CD4-positive, alpha-beta T cell (primary cell): ENCODE data around the gene CREG1. TPM values are rescaled to one million over a fixed set of nuclear protein-coding genes. Genes with fewer than 3 reads are reported as not detected.
A peak's percentile ranks its signal among the peaks of the same experiment; 100 is the strongest.

Source experiments
- ATAC-seq: fragments of 200-7000 bp; cut with Tn5 transposase; one replicate; pipeline ENCODE4 v1.10.0; 2022; ENCODE audit warnings: mild to moderate bottlenecking; ENCODE audit not compliant: poor library complexity
- CTCF ChIA-PET: fragments of 350-600 bp; sonication (Branson Sonifier 250); formaldehyde crosslinking; loops from one replicate; lab custom pipeline; 2021; ENCODE audit warnings: antibody characterized with exemption, inconsistent platforms; lab: Charles Lee
- POLR2A ChIA-PET: fragments of 350-600 bp; sonication (Branson Sonifier 250); formaldehyde crosslinking; loops from one replicate; lab custom pipeline; 2021; ENCODE audit warnings: antibody characterized with exemption, inconsistent platforms; lab: Charles Lee
- DNase-seq, 14 experiments: peaks; one replicate each; pipeline ENCODE4 v3.0.0-alpha.2; 2013 to 2020; ENCODE audit warnings: mixed read lengths in 2 of 14
- H3K27ac ChIP-seq, 2 donors: one replicate each; pipeline versions ENCODE4 v1.5.1 to v1.7.0; 2013; ENCODE audit warnings: low read length in 2 of 2, low read depth in 1 of 2, mild to moderate bottlenecking in 1 of 2
- H3K27me3 ChIP-seq, 2 experiments: 1 replicate in 1 of 2; 2 replicates in 1 of 2; pipeline versions ENCODE4 v1.6.1 to v1.7.0; 2013; ENCODE audit warnings: low read length in 2 of 2, control low read depth in 1 of 2, mild to moderate bottlenecking in 1 of 2, moderate library complexity in 1 of 2; ENCODE audit not compliant: insufficient read depth in 2 of 2, control insufficient read depth in 1 of 2
- H3K36me3 ChIP-seq: one replicate; pipeline ENCODE4 v1.6.1; 2013; ENCODE audit warnings: low read length, control low read depth; ENCODE audit not compliant: insufficient read depth
- H3K4me1 ChIP-seq: one replicate; pipeline ENCODE4 v1.6.1; 2013; ENCODE audit warnings: low read length, control low read depth; ENCODE audit not compliant: insufficient read depth
- H3K4me3 ChIP-seq: one replicate; pipeline ENCODE4 v1.5.1; 2013; ENCODE audit warnings: mild to moderate bottlenecking, low read length, moderate library complexity
- H3K9me3 ChIP-seq, 2 experiments: 1 replicate in 1 of 2; 2 replicates in 1 of 2; pipeline versions ENCODE4 v1.6.1 to v1.7.0; 2013; ENCODE audit warnings: low read length in 2 of 2, mild to moderate bottlenecking in 2 of 2, control low read depth in 1 of 2, moderate library complexity in 1 of 2; ENCODE audit not compliant: control insufficient read depth in 1 of 2, insufficient read depth in 1 of 2
- H3K27ac Mint-ChIP-seq: one replicate; pipeline ENCODE4 v1.8.0; 2020; ENCODE audit warnings: mixed read lengths
- H3K27me3 Mint-ChIP-seq: one replicate; pipeline ENCODE4 v1.8.0; 2021; ENCODE audit warnings: mixed read lengths
- H3K36me3 Mint-ChIP-seq: one replicate; pipeline ENCODE4 v1.8.0; 2021; ENCODE audit warnings: low read depth, mixed read lengths
- H3K4me1 Mint-ChIP-seq: one replicate; pipeline ENCODE4 v1.8.0; 2021; ENCODE audit warnings: low read depth, mixed read lengths
- H3K4me3 Mint-ChIP-seq: one replicate; pipeline ENCODE4 v1.8.0; 2020; ENCODE audit warnings: mild to moderate bottlenecking, mixed read lengths
- H3K9me3 Mint-ChIP-seq: one replicate; pipeline ENCODE4 v1.8.0; 2020; ENCODE audit warnings: mixed read lengths
- CTCF ChIP-seq: fragments of 200-600 bp; IDR thresholded peaks from one replicate; pipeline ENCODE4 v1.8.0; 2022; ENCODE audit warnings: antibody characterized with exemption, mild to moderate bottlenecking
- intact Hi-C, 2 experiments: fragments of 100-400 bp; cut with DNase I in 1 of 2; cut with micrococcal nuclease in 1 of 2; formaldehyde crosslinking; loops; one replicate each; pipeline versions ENCODE4 v1.15.1 to v1.9.0; 2023 to 2025; cut with DNase I, micrococcal nuclease
- total RNA-seq, 174 experiments: library from RNA in 2 of 174; stranded (reverse) in 2 of 174; gene quantifications; one replicate each; pipeline ENCODE4 v1.2.3 and lab custom pipeline; 2021 to 2026

The CREG1 gene
- total RNA-seq, 2 experiments from 2014 or later = 10.7 to 11.2 TPM

- no peaks in the 10 kb centered on the region for H3K27me3 Mint-ChIP-seq
- H3K27ac ChIP-seq = peak overlapping the region; percentile 76 to 89
- no peak for TF ChIP-seq CTCF
- no peaks in the 10 kb centered on the region for H3K9me3 ChIP-seq
- DNase-seq = peak in 3 of 14 experiments; percentile 61 to 72 (median 71)
- ChIA-PET CTCF (interaction anchor here (0.7 to 6.6 kb wide), 6 partner anchors 16 to 45 kb away, joined by 3 to 32 read pairs (median 6); partner anchors contain the start of gene CD247), POLR2A (interaction anchor here (0.6 to 14.1 kb wide), 17 partner anchors 8 to 50 kb away, joined by 3 to 203 read pairs (median 5); partner anchors contain the start of gene CD247)
- H3K4me3 Mint-ChIP-seq = peak overlapping the region; percentile 74
- ATAC-seq = peak; percentile 35
- H3K36me3 Mint-ChIP-seq = peaks cover 82% of the 10 kb centered on the region
- H3K27ac Mint-ChIP-seq = peak overlapping the region; percentile 100
- H3K4me1 Mint-ChIP-seq = peaks cover 99% of the 10 kb centered on the region
- H3K4me3 ChIP-seq = peak overlapping the region; percentile 32
- intact Hi-C loops = loop anchor here (1.0 to 5.0 kb wide), 2 partner anchors 26 to 35 kb away; partner anchors contain the start of gene CD247 (in 1 of the 2)
- H3K4me1 ChIP-seq = peaks cover 98% of the 10 kb centered on the region
- peaks cover 49% of the 10 kb centered on the region for H3K36me3 ChIP-seq
- H3K27me3 ChIP-seq = no peaks in the 10 kb centered on the region
- H3K9me3 Mint-ChIP-seq = no peaks in the 10 kb centered on the region
These were observed 61.7 kb downstream of the CREG1 start for GRCh38 chr1:167491586-167492461.

Other genes with a start within 250 kb of the CREG1 start
- gene CD247, start 35.2 kb downstream of the CREG1 start, total RNA-seq = 100 to 1,000 TPM; 355 to 378 TPM
- gene RCSD1, start 76.5 kb upstream of the CREG1 start, total RNA-seq = 10 to 100 TPM; 42.3 to 44.6 TPM
- gene MPZL1, start 168.2 kb upstream of the CREG1 start, total RNA-seq = 1 to 10 TPM; 1.2 to 1.5 TPM